WTC11 (cell line): ENCODE results near the gene POLA1. TPM values are rescaled to one million over a fixed set of nuclear protein-coding genes. Genes with fewer than 3 reads are reported as not detected.

Experiments
- ATAC-seq: fragments of 200-7000 bp; cut with Tn5 transposase; 2 replicates; pipeline ENCODE4 v1.10.0; 2021; ENCODE audit warnings: mild to moderate bottlenecking, moderate library complexity
- CTCF ChIA-PET: fragments of 300-600 bp; sonication (Branson Sonifier 250); formaldehyde crosslinking; loops from one replicate; lab custom pipeline; 2021; ENCODE audit warnings: antibody characterized with exemption; lab: Charles Lee
- POLR2A ChIA-PET: fragments of 350-600 bp; sonication (Branson Sonifier 250); formaldehyde crosslinking; loops from one replicate; lab custom pipeline; 2021; ENCODE audit warnings: antibody characterized with exemption; lab: Charles Lee
- DNase-seq: peaks from one replicate; pipeline ENCODE4 v3.0.0; 2021; ENCODE audit warnings: low spot score
- H3K27ac Mint-ChIP-seq: 2 replicates; pipeline ENCODE4 v1.8.0; 2021; ENCODE audit warnings: mixed read lengths
- H3K27me3 Mint-ChIP-seq: 2 replicates; pipeline ENCODE4 v1.8.0; 2021; ENCODE audit warnings: low read depth, mild to moderate bottlenecking, moderate library complexity, mixed read lengths
- H3K36me3 Mint-ChIP-seq: 2 replicates; pipeline ENCODE4 v1.8.0; 2021; ENCODE audit warnings: mixed read lengths
- H3K4me1 Mint-ChIP-seq: 2 replicates; pipeline ENCODE4 v1.8.0; 2022; ENCODE audit warnings: mixed read lengths
- H3K4me3 Mint-ChIP-seq: 2 replicates; pipeline ENCODE4 v1.8.0; 2021; ENCODE audit warnings: mild to moderate bottlenecking, moderate library complexity, mixed read lengths
- H3K9me3 Mint-ChIP-seq: 2 replicates; pipeline ENCODE4 v1.8.0; 2021; ENCODE audit warnings: mixed read lengths
- ELF4 ChIP-seq: sonication (generic); formaldehyde crosslinking; IDR thresholded peaks from 2 replicates; pipeline ENCODE4 v1.8.1; 2022; ENCODE audit warnings: low read depth, mild to moderate bottlenecking, moderate library complexity, missing genetic modification reagents
- IRF2 ChIP-seq: sonication (generic); formaldehyde crosslinking; IDR thresholded peaks from 2 replicates; pipeline ENCODE4 v1.8.0; 2022; ENCODE audit warnings: low read depth, missing genetic modification reagents, borderline replicate concordance
- MXD4 ChIP-seq: fragments of 250-450 bp; sonication (Bioruptor Pico); IDR thresholded peaks from 2 replicates; pipeline ENCODE4 v1.8.0; 2021; ENCODE audit warnings: mild to moderate bottlenecking, moderate library complexity, borderline replicate concordance
- MYBL2 ChIP-seq: sonication (generic); formaldehyde crosslinking; IDR thresholded peaks from 2 replicates; pipeline ENCODE4 v1.8.1; 2023; ENCODE audit warnings: mild to moderate bottlenecking, moderate library complexity, missing genetic modification reagents
- NFE2L1 ChIP-seq: sonication (generic); formaldehyde crosslinking; IDR thresholded peaks from 2 replicates; pipeline ENCODE4 v1.8.1; 2023; ENCODE audit warnings: missing genetic modification reagents
- TCF7 ChIP-seq: sonication (generic); formaldehyde crosslinking; IDR thresholded peaks from 2 replicates; pipeline ENCODE4 v1.8.0; 2022; ENCODE audit warnings: mild to moderate bottlenecking, low read depth, missing genetic modification reagents, moderate library complexity
- ZNF138 ChIP-seq: sonication (generic); formaldehyde crosslinking; conservative IDR thresholded peaks from 2 replicates; pipeline ENCODE4 v1.8.1; 2022; ENCODE audit warnings: mild to moderate bottlenecking, moderate library complexity, missing genetic modification reagents
- ZNF263 ChIP-seq: sonication (generic); formaldehyde crosslinking; IDR thresholded peaks from 2 replicates; pipeline ENCODE4 v1.8.1; 2022; ENCODE audit warnings: low read depth, mild to moderate bottlenecking, moderate library complexity, missing genetic modification reagents
- ZNF671 ChIP-seq: fragments of 250-450 bp; sonication (Bioruptor Pico); IDR thresholded peaks from 2 replicates; pipeline ENCODE4 v1.8.0; 2021; ENCODE audit warnings: mild to moderate bottlenecking
- total RNA-seq: library from RNA; stranded (reverse); gene quantifications from 3 replicates; pipeline ENCODE4 v1.2.3, GENCODE V29; 2021
- TF ChIP-seq, protein P1 (sequence below): fragments of 250-450 bp; sonication (Bioruptor Pico); conservative IDR thresholded peaks from 2 replicates; pipeline ENCODE4 v1.9.0; 2021; ENCODE audit warnings: mild to moderate bottlenecking
- TF ChIP-seq, protein P2 (sequence below): sonication (generic); formaldehyde crosslinking; IDR thresholded peaks from 2 replicates; pipeline ENCODE4 v1.8.1; 2022; ENCODE audit warnings: mild to moderate bottlenecking, moderate library complexity, missing genetic modification reagents
- TF ChIP-seq, protein P3 (sequence below): fragments of 250-450 bp; sonication (Bioruptor Pico); IDR thresholded peaks from 2 replicates; pipeline ENCODE4 v1.9.0; 2021; ENCODE audit warnings: moderate library complexity, mild to moderate bottlenecking, inconsistent platforms, borderline replicate concordance
- TF ChIP-seq, protein P4 (sequence below): fragments of 250-450 bp; sonication (Bioruptor Pico); IDR thresholded peaks from 2 replicates; pipeline ENCODE4 v2.1.2; 2022; ENCODE audit warnings: mild to moderate bottlenecking, moderate library complexity
- TF ChIP-seq, protein P5 (sequence below): sonication (generic); formaldehyde crosslinking; conservative IDR thresholded peaks from 2 replicates; pipeline ENCODE4 v1.8.1; 2022; ENCODE audit warnings: mild to moderate bottlenecking, missing genetic modification reagents
- TF ChIP-seq, protein P6 (sequence below): sonication (generic); formaldehyde crosslinking; IDR thresholded peaks from 2 replicates; pipeline ENCODE4 v1.8.0; 2022; ENCODE audit warnings: mild to moderate bottlenecking, missing genetic modification reagents
- TF ChIP-seq, protein P7 (sequence below): sonication (generic); formaldehyde crosslinking; IDR thresholded peaks from 2 replicates; pipeline ENCODE4 v1.8.1; 2023; ENCODE audit warnings: mild to moderate bottlenecking, missing genetic modification reagents

The POLA1 gene
- total RNA-seq, 1 experiment from 2014 or later, result 29.9 TPM

DNA sequence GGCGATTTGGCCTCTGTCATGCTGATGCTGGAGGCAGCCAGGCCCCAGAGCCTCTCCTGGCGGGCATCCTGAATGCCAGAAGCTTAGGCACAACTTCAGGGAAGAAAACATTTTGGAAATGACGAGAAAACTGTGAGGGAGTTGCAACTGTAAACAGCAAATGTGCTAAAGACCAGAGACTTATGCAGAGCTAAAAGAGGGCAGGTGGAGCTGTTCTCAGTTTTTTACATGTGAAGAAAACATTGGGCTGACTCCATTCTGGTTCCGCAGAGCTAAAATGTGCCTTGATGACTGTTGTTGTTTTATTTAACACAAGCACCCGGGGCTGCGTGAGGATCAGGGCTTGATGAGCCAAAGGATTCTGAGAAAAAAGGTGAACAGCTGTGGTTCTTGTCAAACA lies 332.9 kb downstream of the POLA1 start:
- no peak overlapping the region for H3K4me3 Mint-ChIP-seq
- H3K9me3 Mint-ChIP-seq, result no peaks in the 10 kb centered on the region
- ChIA-PET CTCF (interaction anchor here (1.0 to 2.1 kb wide), 2 partner anchors 28 to 118 kb away, joined by 3 to 13 read pairs; no protein-coding TSS in a partner anchor), POLR2A (no interaction called here)
- H3K36me3 Mint-ChIP-seq, result no peaks in the 10 kb centered on the region
- TF ChIP-seq, protein P1, sequence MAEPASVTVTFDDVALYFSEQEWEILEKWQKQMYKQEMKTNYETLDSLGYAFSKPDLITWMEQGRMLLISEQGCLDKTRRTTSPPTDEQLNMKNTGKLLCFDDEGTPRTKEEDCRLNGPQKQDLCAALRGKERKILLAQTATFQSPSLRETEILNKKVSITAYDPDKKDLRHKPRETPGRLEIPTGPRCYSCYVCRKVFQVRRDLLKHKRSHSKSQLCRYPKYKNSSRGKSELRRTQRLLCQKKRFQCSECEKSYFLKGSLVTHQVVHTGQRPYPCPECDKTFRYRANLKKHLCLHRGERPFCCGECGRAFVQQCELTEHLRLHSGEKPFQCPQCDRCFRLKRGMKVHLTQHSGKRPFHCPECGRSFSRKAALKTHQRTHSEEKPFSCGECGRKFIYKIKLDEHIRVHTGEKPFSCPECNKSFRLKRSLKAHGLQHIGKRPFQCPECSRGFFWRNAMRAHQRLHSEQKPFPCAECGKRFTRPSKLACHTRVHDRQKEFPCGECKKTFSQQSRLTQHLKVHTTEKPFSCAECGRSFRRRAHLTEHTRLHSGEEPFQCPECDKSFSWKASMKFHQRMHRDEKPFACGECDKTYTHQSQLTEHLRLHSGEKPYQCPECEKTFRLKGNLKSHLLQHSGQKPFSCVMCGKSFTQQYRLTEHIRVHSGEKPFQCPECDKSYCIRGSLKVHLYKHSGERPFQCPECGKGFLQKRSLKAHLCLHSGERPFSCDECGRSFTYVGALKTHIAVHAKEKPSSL (CRISPR knock-in tag), result no peak
- TF ChIP-seq NFE2L1, result no peak
- TF ChIP-seq, protein P2, sequence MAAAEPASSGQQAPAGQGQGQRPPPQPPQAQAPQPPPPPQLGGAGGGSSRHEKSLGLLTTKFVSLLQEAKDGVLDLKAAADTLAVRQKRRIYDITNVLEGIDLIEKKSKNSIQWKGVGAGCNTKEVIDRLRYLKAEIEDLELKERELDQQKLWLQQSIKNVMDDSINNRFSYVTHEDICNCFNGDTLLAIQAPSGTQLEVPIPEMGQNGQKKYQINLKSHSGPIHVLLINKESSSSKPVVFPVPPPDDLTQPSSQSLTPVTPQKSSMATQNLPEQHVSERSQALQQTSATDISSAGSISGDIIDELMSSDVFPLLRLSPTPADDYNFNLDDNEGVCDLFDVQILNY, result no peak
- TF ChIP-seq, protein P3, sequence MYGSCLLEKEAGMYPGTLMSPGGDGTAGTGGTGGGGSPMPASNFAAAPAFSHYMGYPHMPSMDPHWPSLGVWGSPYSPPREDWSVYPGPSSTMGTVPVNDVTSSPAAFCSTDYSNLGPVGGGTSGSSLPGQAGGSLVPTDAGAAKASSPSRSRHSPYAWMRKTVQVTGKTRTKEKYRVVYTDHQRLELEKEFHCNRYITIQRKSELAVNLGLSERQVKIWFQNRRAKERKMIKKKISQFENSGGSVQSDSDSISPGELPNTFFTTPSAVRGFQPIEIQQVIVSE, result no peak
- TF ChIP-seq, protein P4, sequence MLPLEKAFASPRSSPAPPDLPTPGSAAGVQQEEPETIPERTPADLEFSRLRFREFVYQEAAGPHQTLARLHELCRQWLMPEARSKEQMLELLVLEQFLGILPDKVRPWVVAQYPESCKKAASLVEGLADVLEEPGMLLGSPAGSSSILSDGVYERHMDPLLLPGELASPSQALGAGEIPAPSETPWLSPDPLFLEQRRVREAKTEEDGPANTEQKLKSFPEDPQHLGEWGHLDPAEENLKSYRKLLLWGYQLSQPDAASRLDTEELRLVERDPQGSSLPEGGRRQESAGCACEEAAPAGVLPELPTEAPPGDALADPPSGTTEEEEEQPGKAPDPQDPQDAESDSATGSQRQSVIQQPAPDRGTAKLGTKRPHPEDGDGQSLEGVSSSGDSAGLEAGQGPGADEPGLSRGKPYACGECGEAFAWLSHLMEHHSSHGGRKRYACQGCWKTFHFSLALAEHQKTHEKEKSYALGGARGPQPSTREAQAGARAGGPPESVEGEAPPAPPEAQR, result no peak
- no peak for TF ChIP-seq ZNF263 (CRISPR knock-in tag)
- TF ChIP-seq, protein P5, sequence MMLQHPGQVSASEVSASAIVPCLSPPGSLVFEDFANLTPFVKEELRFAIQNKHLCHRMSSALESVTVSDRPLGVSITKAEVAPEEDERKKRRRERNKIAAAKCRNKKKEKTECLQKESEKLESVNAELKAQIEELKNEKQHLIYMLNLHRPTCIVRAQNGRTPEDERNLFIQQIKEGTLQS (CRISPR knock-in tag), result no peak
- no peak for TF ChIP-seq ELF4 (CRISPR knock-in tag)
- TF ChIP-seq ZNF138 (CRISPR knock-in tag), result no peak
- H3K4me1 Mint-ChIP-seq, result peaks cover 41% of the 10 kb centered on the region
- ATAC-seq (no peak), DNase-seq (no peak)
- peaks cover 36% of the 10 kb centered on the region for H3K27me3 Mint-ChIP-seq
- no peak overlapping the region for H3K27ac Mint-ChIP-seq

DNA sequence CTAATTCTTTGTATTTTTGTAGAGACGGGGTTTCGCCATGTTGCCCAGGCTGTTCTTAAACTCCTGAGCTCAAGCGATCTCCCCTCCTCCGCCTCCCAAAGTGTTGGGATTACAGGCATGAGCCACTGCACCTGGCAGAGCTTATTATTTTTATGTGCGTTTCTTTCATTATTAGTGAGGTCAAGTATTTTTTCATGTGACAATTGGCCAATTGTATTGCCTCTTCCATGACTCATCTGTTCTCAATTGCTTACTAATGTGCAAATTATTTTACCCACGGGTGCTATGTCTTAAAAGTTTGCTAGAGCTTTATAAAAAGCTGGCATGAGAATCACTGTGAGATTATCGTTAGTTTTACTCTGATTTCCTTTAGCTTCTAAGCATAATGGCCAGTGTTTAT lies 335.0 kb downstream of the POLA1 start:
- H3K4me1 Mint-ChIP-seq, result peaks cover 29% of the 10 kb centered on the region
- TF ChIP-seq ZNF263 (CRISPR knock-in tag), result no peak
- TF ChIP-seq, protein P6, sequence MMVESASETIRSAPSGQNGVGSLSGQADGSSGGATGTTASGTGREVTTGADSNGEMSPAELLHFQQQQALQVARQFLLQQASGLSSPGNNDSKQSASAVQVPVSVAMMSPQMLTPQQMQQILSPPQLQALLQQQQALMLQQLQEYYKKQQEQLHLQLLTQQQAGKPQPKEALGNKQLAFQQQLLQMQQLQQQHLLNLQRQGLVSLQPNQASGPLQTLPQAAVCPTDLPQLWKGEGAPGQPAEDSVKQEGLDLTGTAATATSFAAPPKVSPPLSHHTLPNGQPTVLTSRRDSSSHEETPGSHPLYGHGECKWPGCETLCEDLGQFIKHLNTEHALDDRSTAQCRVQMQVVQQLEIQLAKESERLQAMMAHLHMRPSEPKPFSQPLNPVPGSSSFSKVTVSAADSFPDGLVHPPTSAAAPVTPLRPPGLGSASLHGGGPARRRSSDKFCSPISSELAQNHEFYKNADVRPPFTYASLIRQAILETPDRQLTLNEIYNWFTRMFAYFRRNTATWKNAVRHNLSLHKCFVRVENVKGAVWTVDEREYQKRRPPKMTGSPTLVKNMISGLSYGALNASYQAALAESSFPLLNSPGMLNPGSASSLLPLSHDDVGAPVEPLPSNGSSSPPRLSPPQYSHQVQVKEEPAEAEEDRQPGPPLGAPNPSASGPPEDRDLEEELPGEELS (CRISPR knock-in tag), result no peak
- no peak for TF ChIP-seq ZNF671 (CRISPR knock-in tag)
- no peak for TF ChIP-seq TCF7
- TF ChIP-seq MYBL2, result no peak
- TF ChIP-seq IRF2 (CRISPR knock-in tag), result no peak
- TF ChIP-seq, protein P7, sequence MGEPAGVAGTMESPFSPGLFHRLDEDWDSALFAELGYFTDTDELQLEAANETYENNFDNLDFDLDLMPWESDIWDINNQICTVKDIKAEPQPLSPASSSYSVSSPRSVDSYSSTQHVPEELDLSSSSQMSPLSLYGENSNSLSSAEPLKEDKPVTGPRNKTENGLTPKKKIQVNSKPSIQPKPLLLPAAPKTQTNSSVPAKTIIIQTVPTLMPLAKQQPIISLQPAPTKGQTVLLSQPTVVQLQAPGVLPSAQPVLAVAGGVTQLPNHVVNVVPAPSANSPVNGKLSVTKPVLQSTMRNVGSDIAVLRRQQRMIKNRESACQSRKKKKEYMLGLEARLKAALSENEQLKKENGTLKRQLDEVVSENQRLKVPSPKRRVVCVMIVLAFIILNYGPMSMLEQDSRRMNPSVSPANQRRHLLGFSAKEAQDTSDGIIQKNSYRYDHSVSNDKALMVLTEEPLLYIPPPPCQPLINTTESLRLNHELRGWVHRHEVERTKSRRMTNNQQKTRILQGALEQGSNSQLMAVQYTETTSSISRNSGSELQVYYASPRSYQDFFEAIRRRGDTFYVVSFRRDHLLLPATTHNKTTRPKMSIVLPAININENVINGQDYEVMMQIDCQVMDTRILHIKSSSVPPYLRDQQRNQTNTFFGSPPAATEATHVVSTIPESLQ (CRISPR knock-in tag), result no peak
- no peak for TF ChIP-seq MXD4 (CRISPR knock-in tag)
- no peak overlapping the region for H3K27ac Mint-ChIP-seq
- DNase-seq (no peak), ATAC-seq (no peak)
- H3K27me3 Mint-ChIP-seq, result peaks cover 14% of the 10 kb centered on the region
- no peak overlapping the region for H3K4me3 Mint-ChIP-seq
- no peaks in the 10 kb centered on the region for H3K9me3 Mint-ChIP-seq
- CTCF ChIA-PET, result interaction anchor here (0.6 to 1.0 kb wide), 2 partner anchors 10 to 115 kb away, joined by 3 read pairs; no protein-coding TSS in a partner anchor
- POLR2A ChIA-PET, result no interaction called here
- H3K36me3 Mint-ChIP-seq, result no peaks in the 10 kb centered on the region
